ENCODE data around the gene QSOX1. TPM values are rescaled to one million over a fixed set of nuclear protein-coding genes. Genes with fewer than 3 reads are reported as not detected.

QSOX1 gene
- total and polyA plus RNA-seq, 9 of the 15 experiments (the other 6 are each of a cell fraction or from before 2014, with no cell fraction given) = 4.0 to 53.1 (median 15.0) TPM

DNA sequence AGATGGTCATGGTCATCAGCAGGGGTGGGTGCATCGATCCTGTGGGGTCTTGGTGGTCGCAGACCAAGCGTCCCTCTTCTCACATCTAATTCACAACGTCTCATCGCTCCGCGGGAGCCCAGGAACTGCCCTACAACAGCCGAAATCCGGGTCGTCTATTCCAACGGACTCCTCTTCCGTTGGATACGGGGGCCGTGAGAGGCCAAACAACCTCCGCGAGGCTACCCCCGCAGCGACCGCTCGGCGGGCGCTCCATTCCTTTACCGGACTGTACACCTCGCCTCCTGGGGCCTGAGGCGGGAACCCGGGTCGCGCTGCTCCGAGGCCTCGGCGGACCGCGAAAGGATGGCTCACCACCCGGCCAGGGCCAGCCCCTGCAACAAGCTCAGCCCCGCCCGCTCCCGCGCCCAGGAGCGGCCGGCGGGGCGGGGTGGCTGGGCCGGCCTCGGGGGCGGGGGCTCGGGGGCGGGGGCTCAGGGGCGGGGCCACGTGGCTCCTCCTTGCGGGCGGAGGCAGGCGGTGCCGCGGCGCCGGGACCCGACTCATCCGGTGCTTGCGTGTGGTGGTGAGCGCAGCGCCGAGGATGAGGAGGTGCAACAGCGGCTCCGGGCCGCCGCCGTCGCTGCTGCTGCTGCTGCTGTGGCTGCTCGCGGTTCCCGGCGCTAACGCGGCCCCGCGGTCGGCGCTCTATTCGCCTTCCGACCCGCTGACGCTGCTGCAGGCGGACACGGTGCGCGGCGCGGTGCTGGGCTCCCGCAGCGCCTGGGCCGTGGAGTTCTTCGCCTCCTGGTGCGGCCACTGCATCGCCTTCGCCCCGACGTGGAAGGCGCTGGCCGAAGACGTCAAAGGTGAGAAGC lies at the start of gene QSOX1 (continued):
- TF ChIP-seq, protein P1, sequence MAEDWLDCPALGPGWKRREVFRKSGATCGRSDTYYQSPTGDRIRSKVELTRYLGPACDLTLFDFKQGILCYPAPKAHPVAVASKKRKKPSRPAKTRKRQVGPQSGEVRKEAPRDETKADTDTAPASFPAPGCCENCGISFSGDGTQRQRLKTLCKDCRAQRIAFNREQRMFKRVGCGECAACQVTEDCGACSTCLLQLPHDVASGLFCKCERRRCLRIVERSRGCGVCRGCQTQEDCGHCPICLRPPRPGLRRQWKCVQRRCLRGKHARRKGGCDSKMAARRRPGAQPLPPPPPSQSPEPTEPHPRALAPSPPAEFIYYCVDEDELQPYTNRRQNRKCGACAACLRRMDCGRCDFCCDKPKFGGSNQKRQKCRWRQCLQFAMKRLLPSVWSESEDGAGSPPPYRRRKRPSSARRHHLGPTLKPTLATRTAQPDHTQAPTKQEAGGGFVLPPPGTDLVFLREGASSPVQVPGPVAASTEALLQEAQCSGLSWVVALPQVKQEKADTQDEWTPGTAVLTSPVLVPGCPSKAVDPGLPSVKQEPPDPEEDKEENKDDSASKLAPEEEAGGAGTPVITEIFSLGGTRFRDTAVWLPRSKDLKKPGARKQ (CRISPR knock-in tag; IDR thresholded peaks at IDR 0.05) = no peak
- TF ChIP-seq POLR2H (tag; IDR thresholded peaks at IDR 0.05; ENCODE audit: low read depth) (peak; percentile 76), GTF2E2 (tag; IDR thresholded peaks at IDR 0.05) (peak; percentile 58; the same call in 1 of the 2 replicates), CSDE1 (IDR thresholded peaks at IDR 0.05) (no peak), ZNF583 (CRISPR knock-in tag; IDR thresholded peaks at IDR 0.05) (no peak), EP300 (IDR thresholded peaks at IDR 0.05; ENCODE audit: low read length) (peak; percentile 63; the same call in 1 of the 2 replicates), CBFA2T2 (conservative IDR thresholded peaks at IDR 0.05) (peak; percentile 13; the same call in 1 of the 2 replicates), TCF7L2 (IDR thresholded peaks at IDR 0.05; ENCODE audit: low read depth, low read length) (no peak), ZBTB7A (IDR thresholded peaks at IDR 0.05; ENCODE audit: borderline replicate concordance, control insufficient read depth, low read depth, low read length) (peak; percentile 3; the same call in 1 of the 2 replicates), ZNF165 (CRISPR knock-in tag; IDR thresholded peaks at IDR 0.05; ENCODE audit: borderline replicate concordance) (no peak), RBM25 (IDR thresholded peaks at IDR 0.05; ENCODE audit: low read depth, low read length, severe bottlenecking) (peak; percentile 17), ARID1B (IDR thresholded peaks at IDR 0.05) (0 out of 2 replicates have a peak, but pooled peaks have one; percentile 5), NCOA6 (IDR thresholded peaks at IDR 0.05) (peak; percentile 63; the same call in 1 of the 2 replicates), ZNF507 (tag; conservative IDR thresholded peaks at IDR 0.05) (no peak), PHB2 (IDR thresholded peaks at IDR 0.05; ENCODE audit: low read depth) (no peak), ZBTB8A (IDR thresholded peaks at IDR 0.05; ENCODE audit: partially characterized antibody) (no peak), ZFX (CRISPR knock-in tag; IDR thresholded peaks at IDR 0.05) (peak; percentile 84)
- TF ChIP-seq, protein P2, sequence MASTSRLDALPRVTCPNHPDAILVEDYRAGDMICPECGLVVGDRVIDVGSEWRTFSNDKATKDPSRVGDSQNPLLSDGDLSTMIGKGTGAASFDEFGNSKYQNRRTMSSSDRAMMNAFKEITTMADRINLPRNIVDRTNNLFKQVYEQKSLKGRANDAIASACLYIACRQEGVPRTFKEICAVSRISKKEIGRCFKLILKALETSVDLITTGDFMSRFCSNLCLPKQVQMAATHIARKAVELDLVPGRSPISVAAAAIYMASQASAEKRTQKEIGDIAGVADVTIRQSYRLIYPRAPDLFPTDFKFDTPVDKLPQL (IDR thresholded peaks at IDR 0.05; ENCODE audit: extremely low read depth, insufficient read length) = no peak
- TF ChIP-seq, protein P3, sequence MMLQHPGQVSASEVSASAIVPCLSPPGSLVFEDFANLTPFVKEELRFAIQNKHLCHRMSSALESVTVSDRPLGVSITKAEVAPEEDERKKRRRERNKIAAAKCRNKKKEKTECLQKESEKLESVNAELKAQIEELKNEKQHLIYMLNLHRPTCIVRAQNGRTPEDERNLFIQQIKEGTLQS (IDR thresholded peaks at IDR 0.05) = no peak
- TF ChIP-seq, protein P3 (CRISPR knock-in tag; conservative IDR thresholded peaks at IDR 0.05) = 0 out of 2 replicates have a peak, but pooled peaks have one; percentile 26
- TF ChIP-seq, protein P4, sequence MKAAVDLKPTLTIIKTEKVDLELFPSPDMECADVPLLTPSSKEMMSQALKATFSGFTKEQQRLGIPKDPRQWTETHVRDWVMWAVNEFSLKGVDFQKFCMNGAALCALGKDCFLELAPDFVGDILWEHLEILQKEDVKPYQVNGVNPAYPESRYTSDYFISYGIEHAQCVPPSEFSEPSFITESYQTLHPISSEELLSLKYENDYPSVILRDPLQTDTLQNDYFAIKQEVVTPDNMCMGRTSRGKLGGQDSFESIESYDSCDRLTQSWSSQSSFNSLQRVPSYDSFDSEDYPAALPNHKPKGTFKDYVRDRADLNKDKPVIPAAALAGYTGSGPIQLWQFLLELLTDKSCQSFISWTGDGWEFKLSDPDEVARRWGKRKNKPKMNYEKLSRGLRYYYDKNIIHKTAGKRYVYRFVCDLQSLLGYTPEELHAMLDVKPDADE (conservative IDR thresholded peaks at IDR 0.05; ENCODE audit: control insufficient read depth, low read depth, low read length) = peak; percentile 81; the same call in 1 of the 2 replicates

All from K562 (cell line).